Sigmoid colon (tissue), 7 donors: ENCODE measurements around the gene ENAH. TPM values are rescaled to one million over a fixed set of nuclear protein-coding genes. Genes with fewer than 3 reads are reported as not detected.

Experiments
- DNase-seq: peaks from one replicate; pipeline ENCODE4 v3.0.0-alpha.2; 2019
- H3K27ac ChIP-seq, 4 donors: fragments of 200-600 bp; sonication (generic); one replicate each; pipeline ENCODE4 v1.5.1; 2016 to 2019; ENCODE audit warnings: mild to moderate bottlenecking in 1 of 4
- H3K27me3 ChIP-seq, 3 donors: fragments of 200-600 bp; sonication (generic); one replicate each; pipeline ENCODE4 v1.5.1; 2019; ENCODE audit warnings: mild to moderate bottlenecking in 1 of 3
- H3K36me3 ChIP-seq, 4 donors: fragments of 200-600 bp; sonication (generic); one replicate each; pipeline ENCODE4 v1.5.1; 2016 to 2019
- H3K4me1 ChIP-seq, 4 donors: fragments of 200-600 bp; sonication (generic); one replicate each; pipeline ENCODE4 v1.5.1; 2017 to 2019
- H3K4me3 ChIP-seq, 4 donors: fragments of 200-600 bp; sonication (generic); one replicate each; pipeline ENCODE4 v1.5.1; 2017 to 2019; ENCODE audit warnings: mild to moderate bottlenecking in 2 of 4, moderate library complexity in 1 of 4
- H3K9me3 ChIP-seq, 4 donors: fragments of 200-600 bp in 3 of 4; sonication (generic) in 3 of 4; one replicate each; pipeline versions ENCODE4 v1.5.1 to v1.6.1; 2013 to 2019
- EP300 ChIP-seq, 4 donors: sonication (generic); formaldehyde crosslinking; IDR thresholded peaks; one replicate each; pipeline ENCODE4 v1.6.1; 2017; ENCODE audit warnings: antibody characterized with exemption in 4 of 4
- POLR2A ChIP-seq, 2 donors: fragments of 450-650 bp; IDR thresholded peaks; one replicate each; pipeline ENCODE4 v1.6.1; 2016; ENCODE audit warnings: antibody characterized with exemption in 2 of 2, mild to moderate bottlenecking in 2 of 2, moderate library complexity in 2 of 2
- POLR2AphosphoS5 ChIP-seq, 4 donors: sonication (generic); formaldehyde crosslinking; IDR thresholded peaks; one replicate each; pipeline ENCODE4 v1.6.1; 2017; ENCODE audit warnings: antibody characterized with exemption in 4 of 4
- WGBS, 2 donors: extraction: QIAGEN DNeasy Blood & Tissue Kit; methylation state at CpG; one replicate each; pipeline ENCODE4 v1.1.7; 2013; 5-methylcytosine and 5-hydroxymethylcytosine counted together
- intact Hi-C: fragments of 100-400 bp; cut with DNase I; formaldehyde crosslinking; loops from one replicate; pipeline ENCODE4 v1.15.1; 2023
- polyA plus RNA-seq, 3 donors: library from polyadenylated mRNA; stranded (reverse); fragments of 200-250 nt; gene quantifications; one replicate each; pipeline ENCODE4 v1.2.3, GENCODE V29; 2013
- total RNA-seq, 4 donors: library from RNA; depleted of rRNA; stranded (reverse); fragments of >200 nt; gene quantifications; one replicate each; pipeline ENCODE4 v1.1.0, GENCODE V29; 2016
- TF ChIP-seq, protein P1 (sequence below), 4 experiments: fragments of 450-650 bp in 3 of 4; fragments of 200-600 bp in 1 of 4; IDR thresholded peaks; one replicate each; pipeline ENCODE4 v1.5.1; 2016 to 2019; ENCODE audit warnings: antibody characterized with exemption in 4 of 4, mild to moderate bottlenecking in 3 of 4, moderate library complexity in 2 of 4
- donor health status: healthy with polysubstance abuse.
- donor health status: Bipolar disorder and iron deficiency.
- donor health status: healthy.

ENAH gene
- total and polyA plus RNA-seq, 7 donors, result 9.6 to 197 (median 92.2) TPM

DNA sequence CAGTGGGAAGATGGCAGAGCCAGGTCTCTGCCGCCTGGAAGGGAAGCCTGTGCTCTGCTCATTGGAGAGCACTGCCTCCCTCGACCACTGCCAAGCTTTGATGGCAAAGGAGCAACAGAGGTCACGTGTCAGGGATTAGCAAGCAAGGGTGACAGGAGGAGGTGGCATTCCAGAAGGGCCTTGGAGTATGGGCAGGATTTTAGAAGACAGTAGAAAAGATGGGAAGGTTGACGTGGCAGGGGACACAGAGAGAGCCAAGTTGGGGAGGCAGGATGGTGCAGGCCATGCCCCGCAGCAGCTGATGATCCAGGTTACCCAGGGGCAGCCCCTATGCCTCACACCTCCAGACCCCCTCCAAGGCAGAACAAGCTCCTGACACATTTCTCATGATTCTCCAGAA, 203.1 kb downstream of the ENAH start:
- TF ChIP-seq POLR2A (IDR thresholded peaks at IDR 0.05) (no peak), EP300 (IDR thresholded peaks at IDR 0.05) (no peak)
- no peak overlapping the region for H3K4me3 ChIP-seq
- peak; percentile 58 for DNase-seq
- H3K27me3 ChIP-seq, result no peaks in the 10 kb centered on the region
- no peaks in the 10 kb centered on the region for H3K9me3 ChIP-seq
- intact Hi-C loops, result no loop called here
- H3K4me1 ChIP-seq, result peaks cover 0 to 95% (median 90%) of the 10 kb centered on the region in 4 donors
- peak overlapping the region; percentile 91 to 96 (median 93) for H3K27ac ChIP-seq
- no peaks in the 10 kb centered on the region for H3K36me3 ChIP-seq
- 93 to 94% methylated on average over 5 of the region's 5 CpGs for WGBS, 2 donors

DNA sequence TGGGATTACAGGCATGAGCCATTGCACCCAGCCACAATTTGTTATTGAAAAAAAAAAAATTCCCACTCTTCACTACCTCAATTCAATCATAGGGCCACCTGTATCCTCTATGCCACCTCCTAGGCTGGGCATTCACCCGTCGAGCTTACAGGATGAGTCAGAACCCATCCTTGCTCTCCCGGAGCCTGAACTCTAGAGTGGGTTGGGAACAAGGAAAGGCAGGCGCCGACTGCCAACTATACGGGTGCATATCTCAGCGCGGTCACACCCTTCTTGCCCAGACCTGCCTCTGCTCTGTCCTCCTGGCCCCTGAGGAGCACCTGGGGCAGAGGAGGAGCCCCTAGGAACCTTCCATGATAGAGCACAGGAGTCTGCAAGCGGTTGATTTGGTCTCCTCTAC, 203.7 kb downstream of the ENAH start:
- intact Hi-C loops, result no loop called here
- Histone ChIP-seq H3K27ac (peak overlapping the region; percentile 91 to 96 (median 93)), H3K36me3 (no peaks in the 10 kb centered on the region), H3K4me1 (peaks cover 0 to 95% (median 90%) of the 10 kb centered on the region in 4 donors), H3K27me3 (no peaks in the 10 kb centered on the region), H3K9me3 (no peaks in the 10 kb centered on the region), H3K4me3 (no peak overlapping the region)
- TF ChIP-seq POLR2A (IDR thresholded peaks at IDR 0.05), result no peak
- no peak for TF ChIP-seq EP300 (IDR thresholded peaks at IDR 0.05)
- no peak for TF ChIP-seq POLR2AphosphoS5 (IDR thresholded peaks at IDR 0.05)
- TF ChIP-seq, protein P1, sequence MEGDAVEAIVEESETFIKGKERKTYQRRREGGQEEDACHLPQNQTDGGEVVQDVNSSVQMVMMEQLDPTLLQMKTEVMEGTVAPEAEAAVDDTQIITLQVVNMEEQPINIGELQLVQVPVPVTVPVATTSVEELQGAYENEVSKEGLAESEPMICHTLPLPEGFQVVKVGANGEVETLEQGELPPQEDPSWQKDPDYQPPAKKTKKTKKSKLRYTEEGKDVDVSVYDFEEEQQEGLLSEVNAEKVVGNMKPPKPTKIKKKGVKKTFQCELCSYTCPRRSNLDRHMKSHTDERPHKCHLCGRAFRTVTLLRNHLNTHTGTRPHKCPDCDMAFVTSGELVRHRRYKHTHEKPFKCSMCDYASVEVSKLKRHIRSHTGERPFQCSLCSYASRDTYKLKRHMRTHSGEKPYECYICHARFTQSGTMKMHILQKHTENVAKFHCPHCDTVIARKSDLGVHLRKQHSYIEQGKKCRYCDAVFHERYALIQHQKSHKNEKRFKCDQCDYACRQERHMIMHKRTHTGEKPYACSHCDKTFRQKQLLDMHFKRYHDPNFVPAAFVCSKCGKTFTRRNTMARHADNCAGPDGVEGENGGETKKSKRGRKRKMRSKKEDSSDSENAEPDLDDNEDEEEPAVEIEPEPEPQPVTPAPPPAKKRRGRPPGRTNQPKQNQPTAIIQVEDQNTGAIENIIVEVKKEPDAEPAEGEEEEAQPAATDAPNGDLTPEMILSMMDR (IDR thresholded peaks at IDR 0.05), result no peak
- DNase-seq, result peak; percentile 74
- 27 to 81% methylated on average over 9 of the region's 9 CpGs for WGBS, 2 donors

DNA sequence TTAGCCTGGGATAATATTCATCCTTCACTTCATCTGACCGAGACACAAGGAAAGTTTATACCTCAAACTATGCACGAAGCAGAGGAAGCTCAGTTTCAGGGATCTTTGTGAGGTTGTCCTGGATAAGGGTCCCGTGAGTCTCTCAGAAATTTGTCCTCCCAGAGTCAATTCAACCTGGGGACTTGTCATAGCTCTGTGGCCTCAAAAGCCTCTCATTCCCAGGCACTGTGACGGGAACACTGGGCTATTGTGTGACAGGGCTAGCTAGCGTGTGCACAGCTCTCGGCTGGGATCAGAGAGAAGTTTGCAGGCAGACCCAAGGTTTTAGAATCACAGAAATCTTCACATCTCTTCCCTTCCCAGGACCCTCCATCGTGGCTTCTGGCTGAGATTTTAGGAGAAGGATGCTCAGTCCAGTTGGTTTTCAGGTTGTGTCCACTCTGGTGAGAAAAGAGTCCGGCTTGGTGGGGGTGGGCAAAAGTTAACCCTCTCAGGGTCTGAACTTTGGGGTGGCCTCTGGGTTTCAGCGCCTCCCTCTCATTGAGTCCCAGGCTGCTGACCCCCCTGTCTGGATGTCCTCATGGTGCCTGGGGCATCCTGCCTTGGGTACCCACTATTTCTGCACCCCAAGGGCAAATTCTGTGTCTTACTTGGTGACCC, 204.6 kb downstream of the ENAH start:
- H3K27ac ChIP-seq, result peak overlapping the region; percentile 91 to 96 (median 93)
- DNase-seq, result peak; percentile 67
- H3K4me3 ChIP-seq, result peak overlapping the region; percentile 8 to 31 (median 22)
- intact Hi-C loops, result no loop called here
- no peaks in the 10 kb centered on the region for H3K36me3 ChIP-seq
- no peaks in the 10 kb centered on the region for H3K9me3 ChIP-seq
- 81 to 85% methylated on average over 9 of the region's 9 CpGs for WGBS, 2 donors
- TF ChIP-seq POLR2A (IDR thresholded peaks at IDR 0.05) (peak in 1 of 2 donors; percentile 22), POLR2AphosphoS5 (IDR thresholded peaks at IDR 0.05) (no peak)
- H3K4me1 ChIP-seq, result peaks cover 0 to 94% (median 88%) of the 10 kb centered on the region in 4 donors
- H3K27me3 ChIP-seq, result no peaks in the 10 kb centered on the region

DNA sequence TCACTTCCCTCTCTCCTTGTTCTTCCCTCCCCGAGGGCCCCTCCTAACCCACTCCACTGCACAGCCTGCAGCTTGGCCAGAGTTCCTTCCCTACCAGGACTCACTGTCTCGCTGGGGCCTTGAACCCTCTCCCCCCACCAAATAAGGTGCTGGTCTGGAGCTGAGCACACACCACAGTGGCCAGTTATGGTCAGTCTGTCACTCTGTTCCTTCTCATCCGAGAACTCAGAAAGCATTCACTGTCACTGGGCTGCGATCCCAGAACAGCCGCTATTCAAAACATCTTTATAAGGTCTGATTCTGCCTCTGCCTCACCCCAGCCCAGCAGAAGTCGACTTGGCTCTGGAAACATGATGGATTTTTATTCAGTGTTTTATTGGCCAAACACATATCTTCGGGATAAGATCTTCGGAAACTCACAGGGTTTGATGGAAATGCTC, 205.3 kb downstream of the ENAH start:
- no peaks in the 10 kb centered on the region for H3K9me3 ChIP-seq
- peaks cover 0 to 95% (median 89%) of the 10 kb centered on the region in 4 donors for H3K4me1 ChIP-seq
- H3K36me3 ChIP-seq, result no peaks in the 10 kb centered on the region
- TF ChIP-seq POLR2A (IDR thresholded peaks at IDR 0.05) (no peak), POLR2AphosphoS5 (IDR thresholded peaks at IDR 0.05) (peak; percentile 80 to 94 (median 90)), EP300 (IDR thresholded peaks at IDR 0.05) (peak; percentile 76 to 96 (median 94))
- TF ChIP-seq, protein P1 (IDR thresholded peaks at IDR 0.05), result no peak
- intact Hi-C loops, result no loop called here
- H3K27me3 ChIP-seq, result no peaks in the 10 kb centered on the region
- H3K27ac ChIP-seq, result peak overlapping the region; percentile 91 to 96 (median 93)
- DNase-seq, result peak; percentile 97
- H3K4me3 ChIP-seq, result peak overlapping the region; percentile 8 to 31 (median 22)
- WGBS, 2 donors, result 43 to 53% methylated on average over 8 of the region's 8 CpGs

DNA sequence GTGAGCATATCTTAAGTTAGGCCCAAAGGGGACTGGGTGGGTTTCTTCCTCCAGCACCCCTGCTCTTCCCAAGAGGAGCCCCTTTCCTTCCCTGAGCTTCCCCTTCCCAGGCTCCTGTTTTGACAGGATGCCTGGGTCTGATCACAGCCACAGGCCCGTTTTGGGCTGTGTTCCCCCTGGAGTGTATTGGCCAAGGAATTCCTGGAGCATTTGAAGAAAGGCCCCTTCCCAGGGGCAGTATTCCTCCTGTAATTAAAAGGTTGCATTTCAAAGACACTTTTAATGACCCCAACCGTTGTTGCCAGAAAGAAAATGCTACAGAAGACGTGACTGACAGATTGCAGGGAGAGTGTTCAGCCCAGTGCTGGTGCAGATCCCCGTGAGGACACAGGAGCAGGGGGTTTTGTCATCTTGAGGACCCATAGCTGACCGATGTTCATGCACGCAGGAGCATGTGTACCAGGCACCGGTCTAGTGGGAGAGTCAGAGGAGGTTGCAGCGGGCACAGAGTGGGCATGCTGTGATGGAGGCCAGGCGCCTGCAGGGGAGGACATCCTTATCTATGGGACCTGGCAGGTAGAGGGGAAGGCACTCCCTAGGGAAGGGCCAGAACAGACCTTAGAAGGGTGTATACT, 205.8 kb downstream of the ENAH start:
- intact Hi-C loops, result no loop called here
- peak overlapping the region; percentile 91 to 96 (median 93) for H3K27ac ChIP-seq
- H3K9me3 ChIP-seq, result no peaks in the 10 kb centered on the region
- peaks cover 0 to 92% (median 86%) of the 10 kb centered on the region in 4 donors for H3K4me1 ChIP-seq
- no peak for DNase-seq
- H3K36me3 ChIP-seq, result no peaks in the 10 kb centered on the region
- peak overlapping the region in 2 of 4 donors; percentile 19 to 31 for H3K4me3 ChIP-seq
- TF ChIP-seq EP300 (IDR thresholded peaks at IDR 0.05), result no peak
- TF ChIP-seq POLR2AphosphoS5 (IDR thresholded peaks at IDR 0.05), result no peak
- TF ChIP-seq POLR2A (IDR thresholded peaks at IDR 0.05), result no peak
- TF ChIP-seq, protein P1 (IDR thresholded peaks at IDR 0.05), result no peak
- WGBS, 2 donors, result 71 to 76% methylated on average over 9 of the region's 9 CpGs
- no peaks in the 10 kb centered on the region for H3K27me3 ChIP-seq
